Omental fat pad (tissue), 4 donors: ENCODE measurements around the gene MLF1. TPM values are rescaled to one million over a fixed set of nuclear protein-coding genes. Genes with fewer than 3 reads are reported as not detected.

Experiments used
- ATAC-seq: fragments of 150-250 bp; one replicate; pipeline ENCODE4 v1.9.1; 2016; ENCODE audit warnings: mild to moderate bottlenecking, moderate library complexity; ENCODE audit not compliant: low FRiP score
- DNase-seq: peaks from one replicate; pipeline ENCODE4 v3.0.0-alpha.2; 2019; ENCODE audit warnings: low spot score
- CTCF ChIP-seq, 3 donors: fragments of 450-650 bp; IDR thresholded peaks; one replicate each; pipeline ENCODE4 v1.5.1; 2016 to 2017; ENCODE audit warnings: antibody characterized with exemption in 3 of 3, mild to moderate bottlenecking in 3 of 3, moderate library complexity in 2 of 3
- total RNA-seq, 4 donors: library from RNA; depleted of rRNA; stranded (reverse); fragments of >200 nt; gene quantifications; one replicate each; pipeline ENCODE4 v1.1.0, GENCODE V29; 2016

Gene MLF1
- total RNA-seq, 4 donors from 2014 or later, result 4.4 to 20.4 (median 10.0) TPM

GRCh38 chr3:158573714-158574113 lies 2.7 kb downstream of the MLF1 start:
- ATAC-seq (no peak), DNase-seq (no peak)
- TF ChIP-seq CTCF (IDR thresholded peaks at IDR 0.05), result no peak

- DNase-seq, result no peak
- TF ChIP-seq CTCF (IDR thresholded peaks at IDR 0.05), result no peak
- no peak for ATAC-seq
Measured at GRCh38 chr3:158574646-158575045, 3.7 kb downstream of the MLF1 start.

GRCh38 chr3:158590223-158590622 lies 19.2 kb downstream of the MLF1 start:
- no peak for TF ChIP-seq CTCF (IDR thresholded peaks at IDR 0.05)
- ATAC-seq (no peak), DNase-seq (no peak)

DNA sequence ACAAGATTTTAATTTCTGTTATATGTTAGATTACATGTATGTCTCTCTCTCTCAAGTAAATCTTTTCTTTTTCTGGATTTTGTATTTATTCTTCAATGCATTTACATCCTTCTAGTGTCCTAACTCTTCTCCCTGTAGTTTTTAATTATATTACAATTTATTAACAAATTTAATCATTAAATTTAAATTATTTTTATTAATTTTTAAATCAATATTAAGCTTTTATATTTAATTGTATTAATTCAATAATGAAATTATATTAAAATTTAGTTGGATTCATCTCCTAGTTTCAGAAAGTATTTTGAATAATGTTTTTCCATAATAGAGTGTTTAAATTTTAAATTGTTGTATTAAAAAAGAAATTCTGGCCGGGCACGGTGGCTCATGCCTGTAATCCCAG lies 29.8 kb downstream of the MLF1 start:
- DNase-seq, result no peak
- no peak for ATAC-seq
- no peak for TF ChIP-seq CTCF (IDR thresholded peaks at IDR 0.05)

DNA sequence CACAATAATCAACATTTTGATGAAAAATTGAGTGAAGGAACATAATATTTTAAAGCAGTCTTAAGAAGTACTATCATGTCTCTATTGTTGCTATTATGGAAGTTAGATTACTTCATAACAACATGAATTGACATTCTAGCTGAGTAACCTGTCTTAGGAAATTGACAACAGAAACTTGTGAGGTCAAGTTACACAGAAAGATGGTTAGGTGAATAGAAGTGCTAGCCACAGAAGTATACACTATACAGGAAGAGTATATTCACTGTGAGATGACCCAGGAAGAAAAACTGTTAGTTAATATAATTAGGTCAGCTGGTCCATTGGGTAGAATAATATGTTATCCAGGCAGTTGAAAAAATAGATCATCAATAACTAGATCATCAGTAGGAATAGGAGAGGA lies 31.2 kb downstream of the MLF1 start:
- DNase-seq (no peak), ATAC-seq (no peak)
- TF ChIP-seq CTCF (IDR thresholded peaks at IDR 0.05), result no peak

DNA sequence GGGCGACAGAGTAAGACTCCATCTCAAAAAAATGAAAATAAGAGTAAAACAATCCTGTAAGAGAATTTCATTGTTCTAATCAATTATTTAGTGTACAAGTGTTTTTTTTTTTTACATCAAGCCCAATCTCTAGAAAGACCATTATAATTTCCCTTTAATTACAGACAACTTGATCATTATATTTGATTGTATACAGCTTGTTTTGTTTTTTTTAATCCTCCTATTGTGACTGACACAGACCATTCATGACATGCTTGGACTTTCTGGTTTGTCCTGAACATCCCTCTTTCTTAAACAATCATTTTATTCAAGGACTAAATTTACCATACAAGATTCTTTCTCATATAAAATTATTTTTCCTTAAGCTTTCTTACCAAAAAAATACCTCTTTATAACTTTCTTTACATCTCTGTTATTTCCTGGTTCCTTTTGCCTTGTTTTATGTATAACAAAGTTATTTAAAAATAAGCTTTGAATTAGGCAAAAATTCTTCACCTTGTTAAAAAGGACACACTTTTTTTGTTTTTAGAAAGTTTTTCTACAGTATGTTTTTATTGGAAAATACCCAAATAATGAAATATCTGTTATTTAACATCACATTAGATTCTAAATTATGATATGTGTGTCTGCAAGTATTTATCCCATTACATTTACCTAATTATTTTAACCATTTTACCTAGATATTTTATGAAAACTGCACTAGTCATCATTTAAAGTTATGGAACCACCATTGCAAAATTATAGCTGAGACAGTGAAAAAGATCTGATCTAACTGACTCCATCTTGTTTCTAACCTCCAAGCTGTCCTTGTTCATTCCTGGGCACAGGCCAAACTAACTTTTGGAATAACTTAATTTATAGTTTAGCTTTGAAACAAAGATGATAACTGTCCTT lies 47.2 kb downstream of the MLF1 start:
- TF ChIP-seq CTCF (IDR thresholded peaks at IDR 0.05), result no peak
- ATAC-seq, result no peak
- DNase-seq, result no peak

DNA sequence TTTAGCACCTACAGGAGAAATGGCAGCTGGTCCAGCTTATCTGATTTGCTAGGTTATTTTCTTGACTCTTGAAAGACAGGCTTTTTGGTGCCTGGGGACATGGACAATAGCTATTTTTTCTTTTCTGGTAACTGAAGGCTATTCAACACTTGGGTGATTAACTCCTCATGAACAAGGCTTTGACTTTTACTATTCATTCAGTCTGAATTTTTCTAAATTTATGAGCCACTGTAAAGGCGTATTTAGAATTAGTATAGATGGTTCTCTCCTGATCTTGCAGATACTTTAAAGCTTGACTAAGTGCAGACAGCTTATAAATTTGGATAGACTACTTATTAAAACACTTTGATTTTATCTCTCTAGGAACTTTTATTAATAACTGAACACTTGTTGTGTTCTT lies 54.9 kb downstream of the MLF1 start:
- no peak for DNase-seq
- TF ChIP-seq CTCF (IDR thresholded peaks at IDR 0.05), result no peak
- no peak for ATAC-seq
